ENCODE results near the gene PALM. TPM values are rescaled to one million over a fixed set of nuclear protein-coding genes. Genes with fewer than 3 reads are reported as not detected.
A peak's percentile ranks its signal among the peaks of the same experiment; 100 is the strongest.
"Not testable (repeated sequence)": the region's sequence is repeated elsewhere in the genome, so short reads cannot be mapped to it uniquely, and the experiment has no call there.

The PALM gene
- polyA plus RNA-seq, 3 donors: 69.0 to 111 (median 105) TPM

DNA sequence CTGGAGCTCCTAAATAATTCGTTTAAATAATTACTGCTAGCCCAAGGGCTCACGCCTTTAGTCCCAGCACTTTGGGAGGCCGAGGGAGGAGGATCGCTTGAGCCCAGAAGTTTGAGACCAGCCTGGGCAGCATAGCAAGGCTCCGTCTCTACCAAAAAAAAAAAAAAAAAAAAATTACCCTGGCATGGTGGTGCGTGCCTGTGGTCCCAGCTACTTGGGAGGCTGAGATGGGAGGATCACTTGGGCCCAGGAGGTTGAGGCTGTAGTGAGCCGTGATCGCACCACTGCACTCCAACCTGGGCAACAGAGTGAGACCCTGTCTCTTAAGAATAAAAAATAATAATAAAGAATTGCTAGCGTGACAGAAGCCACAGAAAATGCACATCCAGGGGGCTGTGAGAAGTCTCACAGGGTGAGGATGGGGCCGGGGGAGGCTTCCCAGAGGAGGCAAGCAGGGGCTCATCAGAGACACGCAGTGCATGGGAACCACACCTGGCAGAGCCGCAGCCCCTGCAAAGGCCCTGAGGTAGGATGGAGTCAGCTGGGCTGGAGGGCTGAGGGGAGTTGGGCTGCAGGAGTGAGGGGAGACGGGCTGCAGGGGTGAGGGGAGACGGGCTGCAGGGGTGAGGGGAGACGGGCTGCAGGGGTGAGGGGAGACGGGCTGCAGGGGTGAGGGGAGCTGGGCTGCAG lies 32.2 kb downstream of the PALM start:
- not testable (repeated sequence) for DNase-seq (ENCODE audit: extremely low read depth in 1 of 11, low read depth in 9 of 11, low spot score in 4 of 11)

- no peak for DNase-seq (ENCODE audit: extremely low read depth in 1 of 11, low read depth in 9 of 11, low spot score in 4 of 11)
These were observed 32.9 kb downstream of the PALM start for GRCh38 chr19:741506-742131.

DNA sequence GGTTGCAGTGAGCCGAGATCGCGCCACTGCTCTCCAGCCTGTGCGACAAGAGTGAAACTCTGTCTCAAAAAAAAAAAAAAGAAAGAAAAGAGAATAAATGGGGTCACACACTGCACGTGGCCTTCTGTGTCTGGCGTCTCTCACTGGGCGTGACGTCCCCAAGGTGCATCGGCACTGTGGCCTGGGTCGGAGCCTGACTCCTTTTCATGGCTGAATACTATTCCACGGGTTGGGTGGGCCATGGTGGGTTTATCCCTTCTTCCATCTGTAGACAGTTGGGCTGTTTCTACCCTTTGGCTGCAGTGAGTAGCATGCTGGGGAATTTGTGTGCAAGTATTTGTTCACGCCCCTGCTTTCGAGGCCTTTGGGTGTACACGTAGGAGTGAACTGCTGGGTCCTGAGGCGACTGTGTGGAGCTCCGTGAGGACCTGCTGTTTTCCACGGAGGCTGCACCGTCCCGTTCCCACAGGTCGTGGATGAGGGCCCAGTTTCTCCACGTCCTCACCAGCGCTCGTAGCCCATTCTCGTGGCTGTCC lies 33.9 kb downstream of the PALM start:
- DNase-seq (ENCODE audit: extremely low read depth in 1 of 11, low read depth in 9 of 11, low spot score in 4 of 11): no peak

DNA sequence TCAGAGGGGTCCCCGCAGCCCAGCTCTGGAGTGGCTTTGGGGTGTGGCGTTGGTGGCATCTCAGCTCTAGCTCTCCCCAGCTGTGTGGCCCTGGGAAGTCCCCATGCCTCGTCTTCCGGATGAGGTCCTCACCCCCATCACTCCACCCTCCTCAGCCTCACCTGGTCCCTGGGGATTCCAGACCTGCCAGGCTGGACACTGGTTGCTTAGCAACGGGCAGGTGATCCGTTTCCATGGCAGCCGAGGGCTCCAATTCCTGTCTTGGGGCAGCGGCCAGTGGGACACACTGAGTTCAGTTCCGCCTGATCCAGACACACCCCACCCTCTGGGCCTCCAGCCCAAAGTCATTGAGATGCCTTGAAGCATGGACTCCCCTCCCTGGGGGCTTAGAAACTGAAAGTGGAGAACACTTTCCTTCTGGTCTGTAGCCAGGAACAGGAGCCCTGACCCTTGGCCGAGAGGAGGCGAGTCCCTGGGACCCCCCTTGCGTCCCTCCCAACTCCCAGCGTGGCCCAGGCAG lies 34.5 kb downstream of the PALM start:
- DNase-seq (ENCODE audit: extremely low read depth in 1 of 11, low read depth in 9 of 11, low spot score in 4 of 11): peak in 2 of 11 donors; percentile 71 to 80

- DNase-seq (ENCODE audit: extremely low read depth in 1 of 11, low read depth in 9 of 11, low spot score in 4 of 11): peak in 1 of 11 donors; percentile 53
These were observed 36.4 kb downstream of the PALM start for GRCh38 chr19:745138-745537.

GRCh38 chr19:746208-746819 lies 37.6 kb downstream of the PALM start:
- DNase-seq (ENCODE audit: extremely low read depth in 1 of 11, low read depth in 9 of 11, low spot score in 4 of 11): no peak

GRCh38 chr19:746956-747355 lies 38.2 kb downstream of the PALM start:
- no peak for DNase-seq (ENCODE audit: extremely low read depth in 1 of 11, low read depth in 9 of 11, low spot score in 4 of 11)

- no peak for DNase-seq (ENCODE audit: extremely low read depth in 1 of 11, low read depth in 9 of 11, low spot score in 4 of 11)
These were observed 38.9 kb downstream of the PALM start for GRCh38 chr19:747432-748273.

DNA sequence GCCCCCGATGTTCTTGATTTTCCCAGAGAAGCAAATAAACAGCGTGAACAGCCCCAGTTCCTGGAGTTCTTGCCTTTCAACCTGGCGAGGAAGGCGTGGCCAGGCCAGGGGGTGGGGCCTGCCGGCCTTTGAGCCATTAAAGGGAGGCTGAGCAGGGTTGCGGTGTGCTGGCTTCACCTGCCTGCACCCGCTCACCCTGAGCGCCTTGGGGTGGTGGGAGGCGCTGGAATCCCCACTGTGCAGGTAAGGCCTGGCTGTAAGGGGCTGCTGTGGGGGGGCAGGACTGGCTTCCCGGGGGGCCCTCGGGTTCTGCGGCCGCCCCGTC lies 39.5 kb downstream of the PALM start:
- DNase-seq (ENCODE audit: extremely low read depth in 1 of 11, low read depth in 9 of 11, low spot score in 4 of 11): no peak

DNA sequence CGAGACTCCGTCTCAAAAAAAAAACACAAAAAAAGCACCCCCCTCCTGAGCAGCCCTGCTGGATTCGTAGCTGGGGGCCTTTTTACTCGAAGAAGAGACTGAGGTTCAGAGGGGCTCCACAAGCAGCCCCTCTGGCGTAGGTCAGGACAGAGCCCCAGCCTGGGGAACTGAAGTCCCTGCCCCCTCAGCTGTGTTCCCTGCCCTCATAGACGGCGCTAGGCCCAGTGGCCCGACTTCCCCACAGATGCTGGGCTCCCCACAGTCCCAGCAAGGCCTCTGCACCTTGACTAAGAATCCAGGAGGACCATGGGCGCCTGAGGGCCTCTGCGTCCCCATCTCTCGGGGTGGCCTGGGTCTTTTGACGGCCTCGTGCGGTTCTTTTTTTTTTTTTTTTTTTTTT lies 41.1 kb downstream of the PALM start:
- no peak for DNase-seq (ENCODE audit: extremely low read depth in 1 of 11, low read depth in 9 of 11, low spot score in 4 of 11)

GRCh38 chr19:750640-751423 lies 42.1 kb downstream of the PALM start, which contains the start of gene MISP:
TSS of gene MISP (plus strand) at chr19:751112. CDS start at chr19:756947, 5,835 bp downstream.
- peak in 1 of 11 donors; percentile 54 for DNase-seq (ENCODE audit: extremely low read depth in 1 of 11, low read depth in 9 of 11, low spot score in 4 of 11)

GRCh38 chr19:751501-752341 lies 43.0 kb downstream of the PALM start:
- DNase-seq (ENCODE audit: extremely low read depth in 1 of 11, low read depth in 9 of 11, low spot score in 4 of 11): no peak

GRCh38 chr19:752652-753517 lies 44.1 kb downstream of the PALM start:
- DNase-seq (ENCODE audit: extremely low read depth in 1 of 11, low read depth in 9 of 11, low spot score in 4 of 11): peak in 4 of 11 donors; percentile 33 to 60 (median 58)

- no peak for DNase-seq (ENCODE audit: extremely low read depth in 1 of 11, low read depth in 9 of 11, low spot score in 4 of 11)
These were observed 45.8 kb downstream of the PALM start for GRCh38 chr19:754530-754929.

DNA sequence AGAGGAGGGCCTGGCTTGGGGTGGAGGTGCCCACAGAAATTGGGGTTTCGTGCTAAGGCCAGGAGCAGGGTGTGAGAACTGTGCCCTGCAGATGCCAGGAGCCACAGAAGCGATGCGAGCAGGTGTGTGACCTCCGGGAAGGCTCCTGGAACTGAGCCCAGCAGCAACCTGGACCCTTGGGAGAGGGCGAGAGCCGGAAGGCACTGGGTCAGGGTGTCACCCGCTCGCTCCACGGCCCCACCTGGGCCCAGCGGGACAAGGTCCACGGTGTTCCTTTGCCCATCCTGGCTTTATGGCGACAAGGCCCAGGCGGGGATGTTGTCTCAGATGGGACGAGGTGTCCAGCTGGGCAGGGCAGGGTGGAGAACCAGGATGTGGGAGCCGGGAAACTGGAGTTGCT lies 46.3 kb downstream of the PALM start:
- DNase-seq (ENCODE audit: extremely low read depth in 1 of 11, low read depth in 9 of 11, low spot score in 4 of 11): no peak

- DNase-seq (ENCODE audit: extremely low read depth in 1 of 11, low read depth in 9 of 11, low spot score in 4 of 11): no peak
These were observed 47.5 kb downstream of the PALM start for GRCh38 chr19:756236-756635.
